Keratinocyte (primary cell): ENCODE measurements around the gene GAS2. TPM values are rescaled to one million over a fixed set of nuclear protein-coding genes. Genes with fewer than 3 reads are reported as not detected.

Source experiments
- DNase-seq: peaks from one replicate; pipeline ENCODE4 v3.0.0-alpha.2; 2011; ENCODE audit warnings: low read depth, missing footprints, low spot score
- FAIRE-seq: peaks from 2 replicates; lab custom pipeline; 2011; peaks lifted over from hg19 to GRCh38; lab: Jason Lieb, UNC
- H2AFZ ChIP-seq: 2 replicates; pipeline ENCODE4 v1.6.0; 2012; ENCODE audit warnings: low read length, control low read depth, inconsistent platforms; ENCODE audit not compliant: control insufficient read depth
- H3K27ac ChIP-seq: 2 replicates; pipeline ENCODE4 v1.5.1; 2011; ENCODE audit warnings: low read length; ENCODE audit not compliant: control insufficient read depth, insufficient read depth
- H3K27me3 ChIP-seq: 3 replicates; pipeline ENCODE4 v1.6.0; 2011; ENCODE audit warnings: low read length; ENCODE audit not compliant: control insufficient read depth, insufficient read depth; ENCODE audit errors: extremely low read depth
- H3K36me3 ChIP-seq, 2 experiments: 2 replicates in 1 of 2; 3 replicates in 1 of 2; pipeline ENCODE4 v1.5.1; 2011; ENCODE audit warnings: low read length in 2 of 2, mild to moderate bottlenecking in 1 of 2; ENCODE audit not compliant: control insufficient read depth in 2 of 2, insufficient read depth in 2 of 2; ENCODE audit errors: extremely low read depth in 1 of 2
- H3K4me1 ChIP-seq: 3 replicates; pipeline ENCODE4 v1.5.1; 2011; ENCODE audit warnings: low read length; ENCODE audit not compliant: control insufficient read depth, insufficient read depth; ENCODE audit errors: extremely low read depth
- H3K4me2 ChIP-seq: 3 replicates; pipeline ENCODE4 v1.6.0; 2011; ENCODE audit warnings: low read depth, low read length; ENCODE audit not compliant: control insufficient read depth, insufficient read depth; ENCODE audit errors: extremely low read depth
- H3K4me3 ChIP-seq, 3 experiments: fragments of 200-600 bp in 1 of 3; sonication (generic) in 1 of 3; 2 replicates in 2 of 3; 3 replicates in 1 of 3; pipeline ENCODE4 v1.5.1; 2011 to 2016; ENCODE audit warnings: low read length in 3 of 3, mild to moderate bottlenecking in 3 of 3, control low read depth in 2 of 3, inconsistent platforms in 1 of 3, low read depth in 1 of 3, mixed read lengths in 1 of 3, mixed run types in 1 of 3, moderate library complexity in 1 of 3; ENCODE audit not compliant: control insufficient read depth in 2 of 3, insufficient read depth in 2 of 3; ENCODE audit errors: extremely low read depth in 1 of 3
- H3K79me2 ChIP-seq: 2 replicates; pipeline ENCODE4 v1.6.0; 2012; ENCODE audit warnings: low read length; ENCODE audit not compliant: control insufficient read depth, insufficient read depth
- H3K9ac ChIP-seq: 3 replicates; pipeline ENCODE4 v1.6.0; 2011; ENCODE audit warnings: low read length; ENCODE audit not compliant: control insufficient read depth, insufficient read depth; ENCODE audit errors: extremely low read depth
- H3K9me1 ChIP-seq: 3 replicates; pipeline ENCODE4 v1.6.0; 2011; ENCODE audit warnings: low read length; ENCODE audit not compliant: control insufficient read depth, insufficient read depth; ENCODE audit errors: extremely low read depth
- H3K9me3 ChIP-seq: 2 replicates; pipeline ENCODE4 v1.5.1; 2012; ENCODE audit warnings: low read depth, low read length; ENCODE audit not compliant: control insufficient read depth
- H4K20me1 ChIP-seq: 3 replicates; pipeline ENCODE4 v1.6.0; 2011; ENCODE audit warnings: low read length; ENCODE audit not compliant: control insufficient read depth, insufficient read depth; ENCODE audit errors: extremely low read depth
- CTCF ChIP-seq, 3 experiments: IDR thresholded peaks in 1 of 3; conservative IDR thresholded peaks in 1 of 3; optimal IDR thresholded peaks in 1 of 3; 2 replicates in 2 of 3; 3 replicates in 1 of 3; pipeline versions ENCODE3 to v1.5.1; 2011; ENCODE audit warnings: low read length in 3 of 3, mild to moderate bottlenecking in 3 of 3, moderate library complexity in 2 of 3, control low read depth in 1 of 3, inconsistent platforms in 1 of 3; ENCODE audit not compliant: insufficient read depth in 2 of 3; ENCODE audit errors: extremely low read depth in 1 of 3
- EZH2 ChIP-seq: IDR thresholded peaks from one replicate; pipeline ENCODE4 v1.6.1; 2012; ENCODE audit warnings: inconsistent platforms, mild to moderate bottlenecking, low read length, moderate library complexity
- dilution Hi-C: fragments of 300-500 bp; cut with MboI; formaldehyde crosslinking; loops from one replicate; pipeline ENCODE4 v1.7.0; 2020; ENCODE audit warnings: low sequenced_read_pairs; ENCODE audit not compliant: extremely low pct_ligation_motif_present
- polyA plus RNA-seq, 5 experiments: library from polyadenylated mRNA; depleted of rRNA in 3 of 5; stranded (reverse) in 3 of 5; stranded (forward) in 1 of 5; unstranded in 1 of 5; fragments of >200 nt; gene quantifications; 1 replicate in 1 of 5; 2 replicates in 3 of 5; 3 replicates in 1 of 5; pipeline versions ENCODE4 v1.2.1 to v1.2.3, GENCODE V29; 2011 to 2012; ENCODE audit warnings: missing spikeins in 2 of 5, low read depth in 1 of 5, low replicate concordance in 1 of 5

Gene GAS2
- polyA plus RNA-seq, 1 donor (not counting 4 experiments of a cell fraction or from before 2014, with no cell fraction given), result 0.62 TPM

DNA sequence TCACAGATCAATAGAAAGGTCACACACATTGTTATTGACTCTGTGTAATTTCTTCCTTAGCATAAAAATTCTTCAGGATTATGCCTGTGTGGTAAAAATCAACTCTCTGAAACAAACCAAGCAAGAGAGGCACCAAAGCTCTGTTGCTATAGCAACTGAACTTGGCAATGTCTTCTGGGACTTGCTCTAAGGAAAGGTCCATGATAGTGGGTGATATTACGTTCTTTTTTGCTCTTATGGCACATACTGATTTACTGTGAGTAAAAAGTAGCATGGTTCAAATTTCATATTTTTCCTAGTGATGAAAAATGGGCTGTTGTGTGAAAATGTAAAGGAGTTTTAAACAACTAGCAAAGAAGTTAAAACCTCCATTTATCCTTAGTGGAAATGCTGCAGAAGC is 96.8 kb downstream of the GAS2 start:
- H3K36me3 ChIP-seq, result no peaks in the 10 kb centered on the region
- no peaks in the 10 kb centered on the region for H3K79me2 ChIP-seq
- no peak overlapping the region for H3K9ac ChIP-seq
- no peaks in the 10 kb centered on the region for H3K27me3 ChIP-seq
- TF ChIP-seq EZH2 (no peak), CTCF (optimal IDR thresholded peaks at IDR 0.05 in 1 of 3, IDR thresholded peaks at IDR 0.05 in 1 of 3, conservative IDR thresholded peaks at IDR 0.05 in 1 of 3; ENCODE audit: extremely low read depth in 1 of 3, insufficient read depth in 2 of 3, low read length in 3 of 3) (no peak)
- FAIRE-seq (no peak), DNase-seq (no peak)
- no peaks in the 10 kb centered on the region for H3K4me1 ChIP-seq
- H3K9me3 ChIP-seq, result no peaks in the 10 kb centered on the region
- H4K20me1 ChIP-seq, result no peaks in the 10 kb centered on the region
- H3K9me1 ChIP-seq, result no peaks in the 10 kb centered on the region
- no peak overlapping the region for H3K27ac ChIP-seq
- no peak overlapping the region for H2AFZ ChIP-seq
- dilution Hi-C loops, result no loop called here
- no peak overlapping the region for H3K4me3 ChIP-seq
- H3K4me2 ChIP-seq, result no peak overlapping the region

GRCh38 chr11:22764735-22765134 is 98.3 kb downstream of the GAS2 start:
- no peak overlapping the region for H3K9ac ChIP-seq
- H4K20me1 ChIP-seq, result no peaks in the 10 kb centered on the region
- TF ChIP-seq EZH2 (no peak), CTCF (optimal IDR thresholded peaks at IDR 0.05 in 1 of 3, IDR thresholded peaks at IDR 0.05 in 1 of 3, conservative IDR thresholded peaks at IDR 0.05 in 1 of 3; ENCODE audit: extremely low read depth in 1 of 3, insufficient read depth in 2 of 3, low read length in 3 of 3) (no peak)
- no peak overlapping the region for H3K27ac ChIP-seq
- DNase-seq, result no peak
- dilution Hi-C loops, result no loop called here
- no peak overlapping the region for H3K4me3 ChIP-seq
- no peaks in the 10 kb centered on the region for H3K9me3 ChIP-seq
- H3K9me1 ChIP-seq, result no peaks in the 10 kb centered on the region
- no peak for FAIRE-seq
- no peak overlapping the region for H3K4me2 ChIP-seq
- no peaks in the 10 kb centered on the region for H3K27me3 ChIP-seq
- H3K79me2 ChIP-seq, result no peaks in the 10 kb centered on the region
- no peaks in the 10 kb centered on the region for H3K36me3 ChIP-seq
- H3K4me1 ChIP-seq, result no peaks in the 10 kb centered on the region
- no peak overlapping the region for H2AFZ ChIP-seq
